CD14-positive monocyte (primary cell): ENCODE results near the gene MYO18A. TPM values are rescaled to one million over a fixed set of nuclear protein-coding genes. Genes with fewer than 3 reads are reported as not detected.

Source experiments
- DNase-seq, 3 donors: peaks; one replicate each; pipeline ENCODE4 v3.0.0-alpha.2; 2011 to 2022
- H2AFZ ChIP-seq: 2 replicates; pipeline ENCODE4 v1.6.0; 2012; ENCODE audit warnings: mild to moderate bottlenecking, low read depth, low read length, inconsistent platforms; ENCODE audit not compliant: insufficient read depth, poor library complexity, severe bottlenecking
- H3K27ac ChIP-seq, 2 donors: 1 replicate in 1 of 2; 2 replicates in 1 of 2; pipeline ENCODE4 v1.5.1; 2012 to 2013; ENCODE audit warnings: low read length in 2 of 2, control low read depth in 1 of 2, inconsistent platforms in 1 of 2, low read depth in 1 of 2, mild to moderate bottlenecking in 1 of 2
- H3K27me3 ChIP-seq, 2 donors: one replicate each; pipeline versions ENCODE4 v1.6.0 to v1.6.1; 2011 to 2013; ENCODE audit warnings: low read length in 2 of 2; ENCODE audit not compliant: control insufficient read depth in 2 of 2, insufficient read depth in 2 of 2
- H3K36me3 ChIP-seq, 2 donors: replicated peaks in 1 of 2; 1 replicate in 1 of 2; 2 replicates in 1 of 2; pipeline versions ENCODE4 v1.5.1 to v1.6.1; 2012 to 2013; ENCODE audit warnings: low read length in 2 of 2, control low read depth in 1 of 2, inconsistent platforms in 1 of 2, mild to moderate bottlenecking in 1 of 2; ENCODE audit not compliant: insufficient read depth in 2 of 2, control insufficient read depth in 1 of 2
- H3K4me1 ChIP-seq, 2 donors: 1 replicate in 1 of 2; 2 replicates in 1 of 2; pipeline versions ENCODE4 v1.5.1 to v1.6.1; 2012 to 2013; ENCODE audit warnings: low read length in 2 of 2, control low read depth in 1 of 2, inconsistent platforms in 1 of 2, mild to moderate bottlenecking in 1 of 2, moderate library complexity in 1 of 2; ENCODE audit not compliant: insufficient read depth in 2 of 2, control insufficient read depth in 1 of 2
- H3K4me2 ChIP-seq: replicated peaks from 2 replicates; pipeline ENCODE3; 2012; ENCODE audit warnings: low read length, moderate library complexity, mild to moderate bottlenecking; ENCODE audit not compliant: poor library complexity, severe bottlenecking; ENCODE audit errors: extremely low read depth
- H3K4me3 ChIP-seq, 3 experiments: fragments of 200-600 bp in 1 of 3; sonication (generic) in 1 of 3; replicated peaks in 1 of 3; 1 replicate in 2 of 3; 2 replicates in 1 of 3; pipeline ENCODE4 v1.5.1; 2011 to 2013; ENCODE audit warnings: low read length in 3 of 3, mild to moderate bottlenecking in 3 of 3, control low read depth in 2 of 3, low read depth in 2 of 3, inconsistent platforms in 1 of 3, moderate library complexity in 1 of 3
- H3K79me2 ChIP-seq: 2 replicates; pipeline ENCODE4 v1.6.0; 2012; ENCODE audit warnings: mild to moderate bottlenecking, control low read depth, inconsistent platforms, low read length, moderate library complexity; ENCODE audit not compliant: insufficient read depth
- H3K9ac ChIP-seq: 2 replicates; pipeline ENCODE4 v1.6.0; 2017; ENCODE audit warnings: low read length, mild to moderate bottlenecking; ENCODE audit not compliant: insufficient read depth, poor library complexity, severe bottlenecking
- H3K9me3 ChIP-seq, 2 donors: replicated peaks in 1 of 2; 1 replicate in 1 of 2; 2 replicates in 1 of 2; pipeline versions ENCODE4 v1.5.1 to v1.6.1; 2012 to 2013; ENCODE audit warnings: low read length in 2 of 2, control low read depth in 1 of 2; ENCODE audit not compliant: control insufficient read depth in 1 of 2, insufficient read depth in 1 of 2
- H4K20me1 ChIP-seq: 2 replicates; pipeline ENCODE4 v1.6.0; 2012; ENCODE audit warnings: mild to moderate bottlenecking, low read length, control low read depth, moderate library complexity; ENCODE audit not compliant: insufficient read depth
- H3K27ac Mint-ChIP-seq, 7 donors: one replicate each; pipeline ENCODE4 v1.8.0; 2020; ENCODE audit warnings: mild to moderate bottlenecking in 7 of 7, mixed read lengths in 7 of 7, moderate library complexity in 6 of 7, inconsistent platforms in 2 of 7
- H3K27me3 Mint-ChIP-seq, 3 donors: one replicate each; pipeline ENCODE4 v1.8.0; 2021 to 2022; ENCODE audit warnings: low read depth in 3 of 3, mild to moderate bottlenecking in 3 of 3, mixed read lengths in 3 of 3, moderate library complexity in 3 of 3, inconsistent platforms in 1 of 3
- H3K36me3 Mint-ChIP-seq, 2 donors: one replicate each; pipeline ENCODE4 v1.8.0; 2020; ENCODE audit warnings: mixed read lengths in 2 of 2, inconsistent platforms in 1 of 2, mild to moderate bottlenecking in 1 of 2
- H3K4me1 Mint-ChIP-seq: one replicate; pipeline ENCODE4 v1.8.0; 2020; ENCODE audit warnings: mild to moderate bottlenecking, mixed read lengths
- H3K4me3 Mint-ChIP-seq, 2 donors: one replicate each; pipeline ENCODE4 v1.8.0; 2020; ENCODE audit warnings: mild to moderate bottlenecking in 2 of 2, mixed read lengths in 2 of 2, moderate library complexity in 1 of 2
- H3K9me3 Mint-ChIP-seq, 7 donors: one replicate each; pipeline ENCODE4 v1.8.0; 2020 to 2022; ENCODE audit warnings: mixed read lengths in 7 of 7, mild to moderate bottlenecking in 6 of 7, moderate library complexity in 6 of 7, inconsistent platforms in 2 of 7
- WGBS: methylation state at CpG from one replicate; pipeline ENCODE4 v1.1.5; 2013; ENCODE audit warnings: missing lambda C conversion rate; ENCODE audit not compliant: insufficient coverage; 5-methylcytosine and 5-hydroxymethylcytosine counted together
- intact Hi-C, 2 donors: fragments of 100-400 bp; cut with micrococcal nuclease; formaldehyde crosslinking; loops; one replicate each; pipeline versions ENCODE4 v1.15.0 to v1.15.1; 2023
- polyA plus RNA-seq, 3 donors: library from polyadenylated mRNA; depleted of rRNA in 1 of 3; unstranded in 2 of 3; stranded (reverse) in 1 of 3; fragments of 300-500 nt in 2 of 3; fragments of >200 nt in 1 of 3; fragmentation: Illumina TruSeq in 2 of 3; gene quantifications; 1 replicate in 2 of 3; 2 replicates in 1 of 3; pipeline ENCODE4 v1.2.3, GENCODE V29; 2012 to 2021
- TF ChIP-seq, protein P1 (sequence below): fragments of 200-600 bp; IDR thresholded peaks from one replicate; pipeline ENCODE4 v1.8.0; 2022; ENCODE audit warnings: antibody characterized with exemption, mild to moderate bottlenecking

Gene MYO18A
- polyA plus RNA-seq, 3 donors, result 6.3 to 40.2 (median 11.0) TPM

GRCh38 chr17:29138971-29139691, 41.1 kb downstream of the MYO18A start:
- H3K4me1 ChIP-seq, result peaks cover 56 to 78% of the 10 kb centered on the region in 2 donors
- peaks cover 67% of the 10 kb centered on the region for H3K4me1 Mint-ChIP-seq
- H3K4me3 Mint-ChIP-seq, result peak overlapping the region; percentile 87 to 98
- peaks cover 16% of the 10 kb centered on the region for H4K20me1 ChIP-seq
- H3K27me3 ChIP-seq, result no peaks in the 10 kb centered on the region
- H3K4me3 ChIP-seq, result peak overlapping the region; percentile 72 to 96 (median 75)
- H3K36me3 Mint-ChIP-seq, result peaks cover 12 to 25% of the 10 kb centered on the region in 2 donors
- no peaks in the 10 kb centered on the region for H3K27me3 Mint-ChIP-seq
- peak overlapping the region; percentile 78 to 90 for H3K27ac ChIP-seq
- peak overlapping the region; percentile 72 for H2AFZ ChIP-seq
- H3K36me3 ChIP-seq, result peaks cover 0 to 14% of the 10 kb centered on the region in 2 donors
- H3K4me2 ChIP-seq, result peak overlapping the region; percentile 100
- DNase-seq, result peak in 1 of 3 donors; percentile 54
- TF ChIP-seq, protein P1, sequence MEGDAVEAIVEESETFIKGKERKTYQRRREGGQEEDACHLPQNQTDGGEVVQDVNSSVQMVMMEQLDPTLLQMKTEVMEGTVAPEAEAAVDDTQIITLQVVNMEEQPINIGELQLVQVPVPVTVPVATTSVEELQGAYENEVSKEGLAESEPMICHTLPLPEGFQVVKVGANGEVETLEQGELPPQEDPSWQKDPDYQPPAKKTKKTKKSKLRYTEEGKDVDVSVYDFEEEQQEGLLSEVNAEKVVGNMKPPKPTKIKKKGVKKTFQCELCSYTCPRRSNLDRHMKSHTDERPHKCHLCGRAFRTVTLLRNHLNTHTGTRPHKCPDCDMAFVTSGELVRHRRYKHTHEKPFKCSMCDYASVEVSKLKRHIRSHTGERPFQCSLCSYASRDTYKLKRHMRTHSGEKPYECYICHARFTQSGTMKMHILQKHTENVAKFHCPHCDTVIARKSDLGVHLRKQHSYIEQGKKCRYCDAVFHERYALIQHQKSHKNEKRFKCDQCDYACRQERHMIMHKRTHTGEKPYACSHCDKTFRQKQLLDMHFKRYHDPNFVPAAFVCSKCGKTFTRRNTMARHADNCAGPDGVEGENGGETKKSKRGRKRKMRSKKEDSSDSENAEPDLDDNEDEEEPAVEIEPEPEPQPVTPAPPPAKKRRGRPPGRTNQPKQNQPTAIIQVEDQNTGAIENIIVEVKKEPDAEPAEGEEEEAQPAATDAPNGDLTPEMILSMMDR, result no peak
- H3K27ac Mint-ChIP-seq, result peak overlapping the region; percentile 93 to 99 (median 96)
- no peaks in the 10 kb centered on the region for H3K9me3 Mint-ChIP-seq
- intact Hi-C loops, result loop anchor here in 1 of 2 donors (2.0 kb wide), 1 partner anchor 14 kb away; no protein-coding TSS in a partner anchor
- H3K79me2 ChIP-seq, result peaks cover 88% of the 10 kb centered on the region
- peak overlapping the region; percentile 71 for H3K9ac ChIP-seq
- 0% methylated on average over 9 of the region's 13 CpGs for WGBS
- no peaks in the 10 kb centered on the region for H3K9me3 ChIP-seq

DNA sequence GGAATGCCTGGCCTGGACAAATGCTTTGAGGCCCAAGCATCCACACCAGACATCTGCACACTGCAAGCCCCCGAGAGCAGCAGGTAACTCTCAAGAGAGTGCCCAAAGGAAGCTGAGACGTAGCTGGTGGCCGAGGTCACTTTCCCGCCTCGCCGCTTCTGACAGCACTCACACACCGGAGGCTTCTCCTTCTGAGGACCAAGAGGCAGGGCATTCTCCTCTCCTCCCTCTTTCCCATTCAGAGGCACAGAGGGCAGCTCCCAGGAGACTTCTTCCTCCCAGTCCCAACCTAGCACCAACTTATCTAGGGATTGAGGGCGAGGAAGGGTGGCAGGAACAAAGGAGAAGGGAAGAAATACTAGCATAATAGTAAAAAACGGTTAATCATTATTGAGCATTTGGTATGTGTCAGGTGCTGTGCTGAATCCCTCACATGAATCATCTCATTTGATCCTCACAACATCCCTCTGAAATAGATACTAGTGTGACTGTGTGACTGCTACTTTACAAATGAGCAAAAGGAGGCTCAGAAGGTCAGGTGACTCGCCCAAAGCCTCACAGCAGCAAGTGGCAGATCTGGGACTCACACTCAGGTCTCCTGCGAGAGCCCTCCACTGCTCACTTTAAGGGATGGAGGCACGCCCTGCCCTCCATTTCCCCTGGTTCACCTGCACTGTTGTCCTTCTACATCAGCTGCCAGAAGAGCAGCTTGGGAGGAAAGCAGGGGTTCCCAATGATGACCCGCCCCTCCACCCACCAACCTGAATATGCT, 41.8 kb downstream of the MYO18A start:
- Histone ChIP-seq H3K9me3 (no peaks in the 10 kb centered on the region), H3K79me2 (peaks cover 88% of the 10 kb centered on the region), H3K36me3 (peaks cover 0 to 14% of the 10 kb centered on the region in 2 donors), H3K27me3 (no peaks in the 10 kb centered on the region), H3K4me1 (peaks cover 55 to 76% of the 10 kb centered on the region in 2 donors), H2AFZ (peak overlapping the region; percentile 72), H4K20me1 (peaks cover 18% of the 10 kb centered on the region), H3K4me2 (peak overlapping the region; percentile 100), H3K4me3 (peak overlapping the region; percentile 72 to 96 (median 75)), H3K27ac (peak overlapping the region; percentile 78 to 90), H3K9ac (peak overlapping the region; percentile 71)
- Mint-ChIP-seq H3K4me1 (peaks cover 67% of the 10 kb centered on the region), H3K4me3 (peak overlapping the region; percentile 87 to 98), H3K36me3 (peaks cover 15 to 25% of the 10 kb centered on the region in 2 donors), H3K27ac (peak overlapping the region; percentile 93 to 99 (median 96)), H3K27me3 (no peaks in the 10 kb centered on the region), H3K9me3 (no peaks in the 10 kb centered on the region)
- TF ChIP-seq, protein P1, result no peak
- WGBS, result 3% methylated on average over 9 of the region's 13 CpGs
- intact Hi-C loops, result loop anchor here in 1 of 2 donors (2.0 kb wide), 1 partner anchor 14 kb away; no protein-coding TSS in a partner anchor
- DNase-seq, result peak in 2 of 3 donors; percentile 47 to 81
